NCI-H2029 (cell line): ENCODE measurements around the gene WDCP.
"Not testable (repeated sequence)": the region's sequence is repeated elsewhere in the genome, so short reads cannot be mapped to it uniquely, and the experiment has no call there.

Source experiments
- DNase-seq: peaks from one replicate; lab custom pipeline; 2025; lab: John Stamatoyannopoulos, UW

Gene WDCP, protein sequence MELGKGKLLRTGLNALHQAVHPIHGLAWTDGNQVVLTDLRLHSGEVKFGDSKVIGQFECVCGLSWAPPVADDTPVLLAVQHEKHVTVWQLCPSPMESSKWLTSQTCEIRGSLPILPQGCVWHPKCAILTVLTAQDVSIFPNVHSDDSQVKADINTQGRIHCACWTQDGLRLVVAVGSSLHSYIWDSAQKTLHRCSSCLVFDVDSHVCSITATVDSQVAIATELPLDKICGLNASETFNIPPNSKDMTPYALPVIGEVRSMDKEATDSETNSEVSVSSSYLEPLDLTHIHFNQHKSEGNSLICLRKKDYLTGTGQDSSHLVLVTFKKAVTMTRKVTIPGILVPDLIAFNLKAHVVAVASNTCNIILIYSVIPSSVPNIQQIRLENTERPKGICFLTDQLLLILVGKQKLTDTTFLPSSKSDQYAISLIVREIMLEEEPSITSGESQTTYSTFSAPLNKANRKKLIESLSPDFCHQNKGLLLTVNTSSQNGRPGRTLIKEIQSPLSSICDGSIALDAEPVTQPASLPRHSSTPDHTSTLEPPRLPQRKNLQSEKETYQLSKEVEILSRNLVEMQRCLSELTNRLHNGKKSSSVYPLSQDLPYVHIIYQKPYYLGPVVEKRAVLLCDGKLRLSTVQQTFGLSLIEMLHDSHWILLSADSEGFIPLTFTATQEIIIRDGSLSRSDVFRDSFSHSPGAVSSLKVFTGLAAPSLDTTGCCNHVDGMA

DNA sequence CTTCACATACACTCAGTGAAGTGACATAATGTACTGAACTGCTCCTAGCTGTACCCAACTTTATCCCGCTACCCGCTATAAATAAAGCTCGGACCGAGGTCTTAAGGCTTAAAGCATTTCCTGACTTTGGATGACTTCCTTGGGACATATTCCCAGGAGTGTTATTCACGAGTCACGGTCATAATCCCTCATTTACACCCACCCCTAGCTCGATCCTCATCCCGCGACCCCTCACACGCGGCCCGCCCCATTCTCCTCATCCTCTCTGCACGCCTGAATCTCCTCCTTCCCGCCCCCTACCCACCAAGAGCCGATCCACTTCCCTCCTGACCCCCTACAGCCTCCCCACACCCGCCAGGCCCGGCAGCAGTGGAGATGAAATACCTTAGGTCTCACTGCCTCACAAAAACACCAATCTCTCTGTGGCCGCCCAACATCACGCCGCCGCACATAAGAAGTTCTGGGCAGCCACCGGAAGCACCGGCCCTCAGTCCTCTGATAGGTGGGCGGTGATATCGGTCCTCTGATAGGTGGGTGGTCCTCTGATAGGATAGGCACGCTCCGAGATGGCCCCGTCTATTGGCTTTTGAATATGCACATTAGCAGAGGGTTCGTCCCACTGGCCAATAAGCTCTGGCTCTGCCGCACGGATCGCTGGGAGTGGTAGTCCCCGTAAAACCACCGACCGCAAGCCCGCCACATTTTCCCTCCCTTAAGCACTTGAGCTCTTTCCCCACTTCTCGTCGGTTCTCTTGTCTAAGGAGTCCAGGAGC lies at the start of gene WDCP:
WDCP (minus strand) TSS at position 462 of the 773 bp plus-strand sequence. CDS start 7,897 bp downstream, outside the sequence.
- DNase-seq, result peak; percentile 95

DNA sequence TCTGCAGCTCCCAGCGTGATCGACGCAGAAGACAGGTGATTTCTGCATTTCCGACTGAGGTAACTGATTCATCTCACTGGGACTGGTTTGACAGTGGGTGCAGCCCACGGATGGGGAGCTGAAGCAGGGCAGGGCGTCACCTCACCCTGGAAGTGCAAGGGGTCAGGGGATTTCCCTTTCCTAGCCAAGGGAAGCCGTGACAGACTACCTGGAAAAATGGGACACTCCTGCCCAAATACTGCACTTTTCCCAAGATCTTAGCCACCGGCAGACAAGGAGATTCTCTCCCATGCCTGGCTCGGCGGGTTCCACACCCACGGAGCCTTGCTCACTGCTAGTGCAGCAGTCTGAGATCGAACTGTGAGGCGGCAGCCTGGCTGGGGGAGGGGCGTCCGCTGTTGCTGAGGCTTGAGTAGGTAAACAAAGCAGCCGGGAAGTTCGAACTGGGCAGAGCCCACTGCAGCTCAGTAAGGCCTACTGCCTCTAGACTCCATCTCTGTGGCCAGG lies 48.0 kb upstream of the WDCP start:
- not testable (repeated sequence) for DNase-seq

DNA sequence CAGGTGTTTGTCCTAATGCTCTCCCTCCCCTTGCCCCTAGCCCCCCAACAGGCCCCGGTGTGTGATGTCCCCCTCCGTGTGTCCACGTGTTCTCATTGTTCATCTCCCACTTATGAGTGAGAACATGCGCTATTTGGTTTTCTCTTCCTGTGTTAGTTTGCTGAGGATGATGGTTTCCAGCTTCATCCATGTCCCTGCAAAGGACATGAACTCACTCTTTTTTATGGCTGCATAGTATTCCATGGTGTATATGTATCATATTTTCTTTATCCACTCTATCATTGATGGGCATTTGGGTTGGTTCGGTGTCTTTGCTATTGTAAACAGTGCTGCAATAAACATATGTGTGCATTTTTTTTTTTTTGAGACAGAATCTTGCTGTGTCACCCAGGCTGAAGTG lies 46.1 kb upstream of the WDCP start:
- DNase-seq, result not testable (repeated sequence)

DNA sequence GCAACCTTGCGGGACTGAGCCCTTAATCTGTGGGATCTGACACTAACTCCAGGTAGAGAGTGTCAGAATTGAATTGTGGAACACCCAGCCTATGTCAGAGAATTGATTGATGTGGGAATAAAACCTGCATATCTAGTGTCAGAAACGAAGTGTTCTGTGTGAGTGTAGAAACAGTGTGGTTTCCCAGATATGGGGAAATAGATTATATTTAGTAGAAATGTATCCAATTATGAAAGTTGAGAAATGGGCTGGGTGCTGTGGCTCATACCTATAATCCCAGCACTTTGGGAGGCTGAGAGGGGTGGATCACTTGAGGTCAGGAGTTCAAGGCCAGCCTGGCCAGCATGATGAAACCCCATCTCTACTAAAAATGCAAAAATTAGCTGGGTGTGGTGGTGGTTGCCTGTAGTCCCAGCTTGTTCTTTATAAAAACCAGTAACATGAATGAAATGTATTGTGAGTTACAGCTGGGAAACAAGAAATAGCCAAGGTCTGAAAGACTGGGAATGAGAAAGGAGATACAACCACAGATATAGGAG lies 41.7 kb upstream of the WDCP start:
- no peak for DNase-seq

DNA sequence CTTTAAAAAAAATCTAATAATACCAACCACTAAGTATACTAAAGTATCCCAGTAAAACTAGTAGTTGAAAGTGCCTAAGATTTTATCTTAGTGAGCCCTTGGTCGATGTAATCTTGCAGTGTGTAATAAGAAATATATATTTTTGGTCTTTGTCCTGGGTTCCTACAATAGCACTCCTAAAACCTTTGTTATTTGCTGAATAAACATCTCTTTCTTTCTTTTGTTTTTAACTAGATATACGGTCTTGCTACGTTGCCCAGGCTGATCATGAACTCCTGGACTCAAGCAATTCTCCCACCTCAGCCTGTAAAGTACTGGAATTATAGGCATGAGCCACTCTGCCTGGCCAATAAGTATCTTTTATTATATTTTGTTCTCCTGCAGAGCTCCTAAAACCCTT lies 39.8 kb upstream of the WDCP start:
- no peak for DNase-seq

DNA sequence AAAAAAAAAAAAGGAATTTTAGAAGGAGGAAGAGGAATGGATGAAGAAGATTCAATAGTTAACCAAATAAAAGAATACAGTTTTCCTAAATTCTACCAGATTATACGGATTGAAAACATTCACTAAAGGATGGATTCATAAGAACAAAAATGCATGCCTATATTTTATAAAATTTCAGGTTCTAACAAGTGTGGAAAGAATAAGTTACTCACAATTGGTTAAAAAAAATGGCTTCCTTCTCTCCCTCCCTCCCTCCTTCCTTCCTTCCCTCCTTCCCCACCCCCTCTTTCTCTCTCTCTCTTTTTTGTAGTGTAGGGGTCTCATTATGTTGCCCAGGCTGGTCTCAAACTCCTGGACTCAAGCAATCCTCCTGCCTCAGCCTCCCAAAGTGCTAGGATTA lies 39.0 kb upstream of the WDCP start:
- DNase-seq, result no peak

DNA sequence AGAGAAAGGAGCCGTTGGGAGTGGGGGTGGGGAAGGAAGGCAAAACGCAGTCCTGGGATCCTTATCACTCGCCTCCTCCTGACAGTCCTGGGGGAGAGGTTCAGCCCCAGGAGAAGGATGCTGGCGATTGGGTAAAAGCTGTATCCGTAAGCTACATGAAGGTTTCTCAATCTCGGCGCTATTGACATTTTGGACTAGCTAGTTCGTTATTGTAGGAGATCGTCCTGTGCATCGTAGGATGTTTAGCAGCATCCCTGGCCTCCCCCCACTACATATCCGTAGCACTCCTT lies 38.0 kb upstream of the WDCP start:
- no peak for DNase-seq

DNA sequence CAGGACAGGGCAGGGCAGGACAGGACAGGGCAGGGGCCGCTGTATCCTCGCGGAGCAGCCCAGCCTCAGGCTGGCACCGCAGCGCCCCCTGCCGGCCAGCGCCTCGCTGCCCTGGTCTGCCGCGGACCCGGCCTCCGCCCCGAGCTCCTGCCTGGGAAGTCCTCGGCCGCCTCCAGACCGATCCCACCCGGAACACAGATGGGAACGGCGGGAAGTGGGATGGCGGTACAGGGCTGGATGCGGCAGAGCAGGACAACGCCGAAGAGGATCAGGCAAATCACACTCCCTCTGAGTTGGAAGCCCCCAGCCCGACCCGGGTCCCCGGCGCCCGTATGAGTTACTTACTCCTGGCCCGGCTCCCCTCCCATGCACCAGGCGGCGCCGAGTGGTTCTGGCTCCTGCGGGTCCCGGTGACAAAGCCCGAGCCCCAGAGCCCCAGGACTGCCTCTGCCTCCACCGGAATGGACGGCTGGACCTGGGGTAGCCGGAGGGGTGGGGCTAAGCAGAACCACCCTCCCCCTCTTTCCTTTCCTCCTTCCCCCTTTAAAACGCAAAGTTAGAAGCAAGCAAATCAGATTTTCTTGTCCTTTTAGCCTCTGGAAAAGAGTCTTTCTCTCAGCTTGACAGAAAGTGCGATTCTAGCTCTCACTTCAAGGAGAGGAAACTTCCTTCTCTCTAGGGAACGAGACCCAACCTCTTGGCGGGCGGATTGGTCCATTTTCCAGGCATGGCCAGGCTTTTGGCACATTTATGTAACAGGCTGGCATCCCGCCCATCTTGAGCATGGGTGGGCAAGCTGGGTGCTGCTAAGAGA lies 37.4 kb upstream of the WDCP start, which contains the start of gene TP53I3:
TP53I3 (minus strand) TSS at position 449 of the 814 bp plus-strand sequence. CDS start 508 bp downstream, outside the sequence.
- DNase-seq, result peak; percentile 59

DNA sequence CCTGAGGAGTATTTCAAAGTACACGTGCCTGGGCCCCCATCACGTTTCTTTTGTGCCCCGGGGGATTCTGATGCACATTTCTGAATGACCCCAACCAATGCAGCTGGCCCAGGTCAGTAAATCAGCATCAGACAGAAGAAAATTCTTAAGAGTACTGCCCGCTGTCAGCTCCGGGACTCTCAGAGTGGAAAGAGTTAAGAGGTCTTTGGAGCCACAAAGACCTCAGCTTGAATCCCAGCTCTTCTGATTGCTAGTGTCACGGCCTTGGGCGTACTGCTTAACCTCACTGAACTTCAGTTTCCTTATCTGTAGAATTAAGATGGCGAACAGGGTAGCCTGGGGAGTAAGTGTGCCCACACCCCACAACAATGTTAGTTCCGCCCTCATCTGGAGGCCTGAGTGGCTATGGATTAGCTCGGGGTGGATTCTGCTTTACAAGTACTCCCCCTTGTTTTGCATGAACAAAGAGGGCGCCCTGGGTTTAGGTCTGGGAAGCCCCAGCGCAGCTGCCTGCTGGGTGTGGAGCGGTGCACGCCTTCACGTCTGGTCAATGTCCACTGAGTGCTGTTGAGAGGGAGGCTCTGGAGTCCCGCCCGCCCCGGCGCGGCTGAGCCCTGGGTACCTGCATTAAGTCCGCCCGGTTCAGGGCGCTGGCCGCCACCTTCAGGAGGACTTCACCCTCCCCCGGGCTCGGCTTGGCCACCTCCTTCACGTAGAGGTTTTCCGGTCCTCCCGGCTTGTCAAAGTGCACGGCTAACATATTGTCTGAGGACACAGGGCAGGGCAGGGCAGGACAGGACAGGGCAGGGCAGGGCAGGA lies 36.6 kb upstream of the WDCP start:
- peak; percentile 58 for DNase-seq

DNA sequence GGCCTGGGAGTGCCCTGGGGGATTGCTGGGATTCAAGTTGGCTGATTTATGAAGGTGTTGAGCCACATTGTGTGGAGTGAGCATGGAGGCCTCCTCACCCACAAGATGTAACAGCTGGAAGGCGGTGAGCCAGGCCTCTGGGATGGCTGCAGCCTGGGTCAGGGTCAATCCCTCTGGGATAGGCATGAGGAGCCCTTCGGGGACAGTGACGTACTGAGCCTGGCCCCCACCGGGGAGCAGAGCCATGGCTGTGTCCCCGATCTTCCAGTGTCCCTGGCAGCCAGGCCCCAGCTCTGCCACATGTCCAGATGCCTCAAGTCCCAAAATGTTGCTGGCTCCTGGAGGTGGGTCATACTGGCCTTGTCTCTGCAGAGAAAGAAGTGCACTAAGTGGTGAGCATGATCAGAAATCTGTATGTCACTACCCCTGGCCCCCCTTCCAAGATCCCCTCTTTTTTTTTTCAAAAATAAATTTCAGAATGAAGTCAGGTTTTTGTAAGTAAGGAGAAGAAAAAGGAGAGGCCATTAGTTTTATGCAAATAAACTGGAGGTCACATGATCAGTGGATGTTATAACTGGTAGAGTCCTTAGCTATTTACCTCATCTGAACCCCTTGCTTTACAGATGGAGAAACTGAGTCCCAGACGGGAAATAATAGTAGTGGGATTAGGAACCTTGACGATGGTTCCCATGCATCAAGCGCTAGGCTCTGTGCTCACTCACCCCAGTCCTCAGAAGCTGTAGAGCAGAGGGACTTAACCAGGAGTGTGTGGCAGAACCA lies 35.8 kb upstream of the WDCP start:
- DNase-seq, result no peak

DNA sequence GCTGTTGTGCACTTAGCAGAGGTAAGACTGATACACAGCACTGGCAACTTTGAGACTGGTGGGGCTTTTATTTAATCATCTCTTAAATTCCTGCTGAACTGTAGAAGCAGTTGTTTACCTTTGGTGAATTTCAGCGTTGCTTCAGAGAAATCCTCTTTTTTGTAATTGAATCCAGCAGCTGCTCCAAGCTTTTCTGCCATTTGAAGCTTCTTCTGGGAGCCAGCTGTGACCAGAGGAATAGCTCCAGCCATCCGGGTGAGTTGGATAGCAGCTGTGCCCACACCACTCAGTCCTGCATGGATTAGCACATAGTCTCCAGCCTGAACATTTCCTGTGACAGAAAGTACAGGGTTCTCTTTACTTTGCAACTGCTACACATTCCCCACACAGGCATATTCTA lies 33.5 kb upstream of the WDCP start:
- peak; percentile 52 for DNase-seq

DNA sequence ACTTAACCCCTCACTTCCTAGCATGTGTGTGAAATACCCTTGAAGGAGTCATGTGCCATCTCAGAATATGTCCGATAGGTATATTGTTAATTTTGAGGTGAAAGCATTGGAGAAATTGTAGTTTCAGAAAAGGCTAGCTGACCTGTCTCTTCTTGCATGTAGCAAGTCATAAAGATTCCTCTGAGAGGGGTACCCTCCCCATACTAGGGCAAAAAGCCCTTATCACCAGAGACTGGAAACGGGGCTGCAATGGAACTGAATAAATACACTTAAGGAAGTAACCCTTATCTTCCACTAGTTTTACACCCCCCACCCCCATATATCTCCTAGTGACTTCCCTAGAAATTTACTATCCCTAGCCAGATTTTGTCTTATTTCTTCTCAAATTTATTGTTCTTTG lies 30.7 kb upstream of the WDCP start:
- no peak for DNase-seq

DNA sequence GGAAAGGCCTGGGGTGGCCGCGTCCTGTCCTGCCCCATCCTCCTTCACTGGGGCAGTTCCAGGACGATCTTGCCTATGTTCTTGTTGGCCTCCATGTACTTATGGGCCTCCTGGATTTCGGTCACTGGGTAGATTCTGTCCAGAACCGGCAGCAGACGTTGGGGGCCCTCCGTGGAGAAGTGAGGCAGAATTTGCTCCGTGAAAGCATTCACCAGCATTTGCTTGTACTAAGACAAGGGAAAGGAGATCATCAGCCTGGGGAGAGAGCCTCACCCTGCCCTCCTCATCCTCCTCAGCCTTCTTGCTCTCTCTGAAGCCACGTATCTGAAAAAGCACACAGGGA lies 30.3 kb upstream of the WDCP start:
- DNase-seq, result no peak

DNA sequence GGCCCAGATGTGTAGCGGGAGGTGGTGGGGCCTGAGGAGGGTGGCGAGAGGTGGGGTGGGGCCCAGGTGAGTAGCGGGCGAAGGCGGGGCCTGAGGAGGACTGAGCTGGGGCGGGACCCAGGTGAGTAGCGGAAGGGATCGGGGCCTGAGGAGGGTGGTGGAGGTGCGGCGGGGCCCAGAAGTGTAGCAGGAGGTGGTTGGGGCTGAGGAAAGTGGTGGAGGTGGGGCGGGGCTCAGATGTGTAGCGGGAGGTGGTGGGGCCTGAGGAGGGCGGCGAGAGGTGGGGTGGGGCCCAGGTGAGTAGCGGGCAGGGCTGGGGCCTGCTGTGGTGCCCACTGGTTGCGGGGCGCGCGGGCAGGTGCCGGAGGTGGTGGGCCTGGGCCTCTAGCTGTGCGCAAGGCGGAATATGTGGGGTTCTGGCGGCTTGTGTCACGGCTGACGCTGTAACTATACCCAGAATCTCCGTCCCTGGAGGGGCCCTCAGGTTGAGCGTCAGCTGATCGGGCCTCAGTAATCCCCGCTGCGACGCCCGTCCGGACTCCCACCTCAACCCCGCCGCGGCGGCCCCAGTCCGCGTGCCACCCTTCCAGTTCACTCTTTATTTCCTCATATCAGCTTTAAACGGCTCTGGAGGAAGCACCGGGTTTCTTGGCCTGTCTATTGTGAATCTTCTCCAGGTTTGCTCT lies 29.8 kb upstream of the WDCP start:
- no peak for DNase-seq

DNA sequence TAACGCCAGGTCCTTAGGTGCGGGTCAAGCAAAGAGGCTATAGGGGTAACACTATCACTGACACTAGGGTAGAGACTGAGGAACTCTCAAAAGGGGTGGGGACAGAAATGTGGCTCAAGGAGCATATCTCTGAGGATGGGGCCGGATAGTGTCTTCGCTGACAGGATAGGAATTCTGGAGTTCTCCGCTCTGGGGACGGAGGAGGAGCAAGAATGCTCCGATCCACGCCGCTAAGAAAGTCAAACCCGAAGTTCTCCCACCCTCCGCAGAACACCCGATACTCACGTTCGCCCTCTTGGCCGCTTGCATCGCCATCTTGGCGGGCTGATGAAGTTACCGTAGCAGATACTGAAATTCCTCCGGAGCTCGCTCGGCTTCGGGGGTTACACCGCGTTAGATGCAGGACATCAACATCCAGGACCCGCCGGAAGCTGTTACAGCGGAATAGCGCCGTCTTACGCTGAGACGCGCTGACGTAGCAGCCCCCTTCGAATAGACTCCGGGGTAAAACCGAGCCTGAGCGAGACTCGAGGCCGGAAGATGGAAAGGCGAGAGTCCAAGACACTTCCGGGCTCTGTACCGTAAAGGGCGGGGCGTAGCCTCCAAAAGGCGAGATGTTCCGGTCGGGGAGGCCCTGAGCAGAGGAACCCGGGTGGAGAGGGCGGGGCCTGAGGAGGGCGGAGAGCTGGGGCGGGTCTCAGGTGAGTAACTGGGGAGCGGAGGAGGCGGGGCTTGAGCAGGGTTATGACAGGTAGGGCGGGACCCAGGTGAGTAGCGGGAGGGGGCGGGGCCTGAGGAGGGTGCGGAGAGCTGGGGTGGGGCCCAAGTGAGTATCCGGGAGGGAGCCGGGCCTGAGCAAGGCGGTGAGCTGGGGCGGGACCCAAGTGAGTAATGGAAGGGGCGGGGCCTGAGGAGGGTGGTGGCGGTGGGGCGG lies 29.0 kb upstream of the WDCP start, which contains the start of gene SF3B6:
SF3B6 (minus strand) TSS at position 412 of the 934 bp plus-strand sequence; CDS start at position 315, 97 bp downstream.
- DNase-seq, result peak; percentile 99

DNA sequence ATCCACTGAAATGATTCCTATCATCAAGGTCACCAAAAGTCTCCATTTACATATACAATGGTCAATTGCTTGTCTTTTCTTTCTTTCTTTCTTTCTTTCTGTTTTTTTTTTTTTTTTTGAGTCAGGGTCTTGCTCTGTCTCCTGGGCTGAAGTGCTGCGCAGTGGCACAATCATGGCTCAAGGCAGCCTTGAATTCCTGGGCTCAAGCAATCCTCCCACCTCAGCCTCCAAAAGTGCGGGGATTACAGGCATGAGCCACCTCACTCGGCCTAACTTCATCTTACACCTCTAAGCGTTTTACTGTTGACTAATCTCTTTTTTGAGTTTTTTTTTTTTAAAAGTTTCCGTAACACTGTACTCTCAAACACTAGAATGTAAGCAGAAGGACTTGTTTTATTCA lies 28.1 kb upstream of the WDCP start:
- no peak for DNase-seq

DNA sequence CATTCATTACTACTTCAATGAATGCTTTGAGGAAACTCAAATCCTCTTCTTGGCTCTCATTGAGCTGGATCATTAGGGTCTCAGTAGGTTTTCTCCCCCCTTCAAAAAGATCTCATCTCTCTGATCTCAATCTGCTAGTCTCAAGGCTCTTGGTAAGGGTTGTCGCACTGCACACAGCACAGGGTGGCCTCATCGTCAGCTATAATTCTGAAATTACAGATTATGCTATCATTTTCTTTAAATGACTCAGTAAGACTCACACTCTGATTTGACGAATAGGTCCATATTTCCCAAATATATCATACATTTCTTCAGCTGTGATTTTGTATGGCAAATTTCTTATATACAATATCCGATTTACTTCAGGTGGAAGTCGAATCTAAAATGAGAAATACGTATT lies 26.6 kb upstream of the WDCP start:
- no peak for DNase-seq

DNA sequence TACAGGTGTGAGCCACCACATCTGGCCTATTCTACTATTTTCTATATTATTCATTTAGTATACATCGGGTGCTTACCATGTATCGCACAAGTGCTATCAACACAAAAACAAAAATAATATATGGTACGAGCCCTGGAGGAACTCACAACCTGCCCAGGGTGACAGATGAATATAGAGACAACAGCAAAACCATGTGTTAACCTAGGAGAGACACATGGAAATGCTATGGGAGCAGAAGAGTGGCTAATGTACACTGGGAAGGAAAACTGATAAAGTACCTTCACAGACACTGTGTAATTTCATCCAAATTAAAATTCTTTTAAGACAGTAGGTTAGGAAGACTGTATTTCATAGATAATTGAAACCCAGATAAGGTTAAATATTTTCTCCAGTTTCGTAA lies 25.1 kb upstream of the WDCP start:
- no peak for DNase-seq
